Liver (tissue), 9 donors: Measurements from ENCODE around the gene MMP19. TPM values are rescaled to one million over a fixed set of nuclear protein-coding genes. Genes with fewer than 3 reads are reported as not detected.
A peak's percentile ranks its signal among the peaks of the same experiment; 100 is the strongest.

Source experiments
- DNase-seq: peaks from one replicate; pipeline ENCODE4 v3.0.0-alpha.2; 2017; ENCODE audit warnings: low spot score
- H3K27ac ChIP-seq, 2 donors: one replicate each; pipeline ENCODE4 v1.7.0; 2013; ENCODE audit warnings: inconsistent platforms in 2 of 2, low read length in 2 of 2, control low read depth in 1 of 2, low read depth in 1 of 2, mild to moderate bottlenecking in 1 of 2
- H3K27me3 ChIP-seq, 4 donors: one replicate each; pipeline versions ENCODE4 v1.6.1 to v1.7.0; 2013; ENCODE audit warnings: low read length in 3 of 4, inconsistent platforms in 1 of 4, mild to moderate bottlenecking in 1 of 4, moderate library complexity in 1 of 4; ENCODE audit not compliant: control insufficient read depth in 4 of 4, insufficient read depth in 4 of 4
- H3K36me3 ChIP-seq, 4 donors: one replicate each; pipeline versions ENCODE4 v1.6.1 to v1.7.0; 2013; ENCODE audit warnings: low read length in 3 of 4, mild to moderate bottlenecking in 3 of 4, low read depth in 1 of 4, moderate library complexity in 1 of 4; ENCODE audit not compliant: control insufficient read depth in 4 of 4, insufficient read depth in 3 of 4
- H3K4me1 ChIP-seq, 4 donors: one replicate each; pipeline versions ENCODE4 v1.6.1 to v1.7.0; 2013; ENCODE audit warnings: low read length in 3 of 4, mild to moderate bottlenecking in 3 of 4, moderate library complexity in 1 of 4; ENCODE audit not compliant: control insufficient read depth in 4 of 4, insufficient read depth in 4 of 4
- H3K4me3 ChIP-seq, 3 donors: one replicate each; pipeline versions ENCODE4 v1.6.1 to v1.7.0; 2013; ENCODE audit warnings: low read length in 3 of 3, control low read depth in 1 of 3, low read depth in 1 of 3, mild to moderate bottlenecking in 1 of 3
- H3K9ac ChIP-seq, 2 donors: one replicate each; pipeline ENCODE4 v1.7.0; 2013; ENCODE audit warnings: low read length in 2 of 2, mild to moderate bottlenecking in 2 of 2, moderate library complexity in 2 of 2, control low read depth in 1 of 2, low read depth in 1 of 2
- H3K9me3 ChIP-seq, 4 donors: one replicate each; pipeline versions ENCODE4 v1.6.1 to v1.7.0; 2013; ENCODE audit warnings: low read length in 3 of 4; ENCODE audit not compliant: control insufficient read depth in 4 of 4
- ATF3 ChIP-seq: IDR thresholded peaks from 2 replicates; pipeline ENCODE4 v1.6.1; 2016; ENCODE audit warnings: antibody characterized with exemption
- CTCF ChIP-seq: fragments of 150-350 bp; IDR thresholded peaks from 2 replicates; pipeline ENCODE4 v1.5.1; 2017; ENCODE audit warnings: improper control_type of control experiment, low read depth, low read length; ENCODE audit not compliant: missing input control
- EGR1 ChIP-seq, 2 donors: IDR thresholded peaks; 2 replicates each; pipeline ENCODE4 v1.6.1; 2016 to 2018; ENCODE audit warnings: antibody characterized with exemption in 2 of 2, low read depth in 2 of 2
- FOXA1 ChIP-seq: IDR thresholded peaks from 2 replicates; pipeline ENCODE4 v1.6.1; 2016; ENCODE audit warnings: antibody characterized with exemption
- FOXA2 ChIP-seq: IDR thresholded peaks from 2 replicates; pipeline ENCODE4 v1.6.1; 2016; ENCODE audit warnings: antibody characterized with exemption
- GABPA ChIP-seq, 2 donors: IDR thresholded peaks in 1 of 2; conservative IDR thresholded peaks in 1 of 2; 2 replicates each; pipeline ENCODE4 v1.6.1; 2016; ENCODE audit warnings: antibody characterized with exemption in 2 of 2, mild to moderate bottlenecking in 1 of 2, moderate library complexity in 1 of 2
- HNF4A ChIP-seq, 2 donors: conservative IDR thresholded peaks; 2 replicates each; pipeline ENCODE4 v1.6.1; 2016; ENCODE audit warnings: antibody characterized with exemption in 2 of 2, mild to moderate bottlenecking in 2 of 2
- HNF4G ChIP-seq: IDR thresholded peaks from 2 replicates; pipeline ENCODE4 v1.6.1; 2016; ENCODE audit warnings: antibody characterized with exemption
- JUND ChIP-seq, 2 donors: IDR thresholded peaks; 2 replicates each; pipeline ENCODE4 v1.6.1; 2016; ENCODE audit warnings: antibody characterized with exemption in 2 of 2
- MAX ChIP-seq: IDR thresholded peaks from 2 replicates; pipeline ENCODE4 v1.6.1; 2016; ENCODE audit warnings: antibody characterized with exemption
- NR2F2 ChIP-seq: IDR thresholded peaks from 2 replicates; pipeline ENCODE4 v1.6.1; 2016; ENCODE audit warnings: antibody characterized with exemption
- RAD21 ChIP-seq, 2 donors: IDR thresholded peaks; 2 replicates each; pipeline ENCODE4 v1.6.1; 2016; ENCODE audit warnings: antibody characterized with exemption in 2 of 2, mild to moderate bottlenecking in 2 of 2
- REST ChIP-seq: IDR thresholded peaks from 2 replicates; pipeline ENCODE4 v1.6.1; 2016; ENCODE audit warnings: antibody characterized with exemption, mild to moderate bottlenecking
- RXRA ChIP-seq, 2 donors: IDR thresholded peaks; 2 replicates each; pipeline ENCODE4 v1.6.1; 2017 to 2018; ENCODE audit warnings: antibody characterized with exemption in 2 of 2, mild to moderate bottlenecking in 1 of 2
- SP1 ChIP-seq: IDR thresholded peaks from 2 replicates; pipeline ENCODE4 v1.6.1; 2018; ENCODE audit warnings: antibody characterized with exemption, mild to moderate bottlenecking
- TAF1 ChIP-seq: conservative IDR thresholded peaks from 2 replicates; pipeline ENCODE4 v1.6.1; 2016; ENCODE audit warnings: antibody characterized with exemption, mild to moderate bottlenecking
- YY1 ChIP-seq: IDR thresholded peaks from 2 replicates; pipeline ENCODE4 v1.6.1; 2016; ENCODE audit warnings: antibody characterized with exemption, mild to moderate bottlenecking
- ZBTB33 ChIP-seq: IDR thresholded peaks from 2 replicates; pipeline ENCODE4 v1.6.1; 2016; ENCODE audit warnings: antibody characterized with exemption
- WGBS: extraction: QIAGEN DNeasy Blood & Tissue Kit; methylation state at CpG from one replicate; pipeline ENCODE4 v1.1.7; 2013; 5-methylcytosine and 5-hydroxymethylcytosine counted together
- polyA plus RNA-seq, 2 donors: library from polyadenylated mRNA; stranded (reverse) in 1 of 2; unstranded in 1 of 2; fragments of 200-250 nt in 1 of 2; fragments of >200 nt in 1 of 2; fragmentation: Nextera tagmentation in 1 of 2; extraction: Ambion mirVana in 1 of 2; gene quantifications; one replicate each; pipeline versions ENCODE4 v1.2.1 to v1.2.3, GENCODE V29; 2013 to 2015
- total RNA-seq, 2 donors: library from RNA; depleted of rRNA; stranded (reverse); fragments of >200 nt; gene quantifications; one replicate each; pipeline ENCODE4 v1.2.3, GENCODE V29; 2014
- donor health status: healthy.
- donor health status: healthy.
- donor health status: healthy.
- donor health status: healthy.
- donor health status: healthy.

The MMP19 gene
- total and polyA plus RNA-seq, 4 donors = 1.1 to 2.4 (median 1.4) TPM

GRCh38 chr12:55847603-55848291, 5.0 kb upstream of the MMP19 start:
- peak; percentile 39 for DNase-seq
- no peaks in the 10 kb centered on the region for H3K9me3 ChIP-seq
- H3K27me3 ChIP-seq = no peaks in the 10 kb centered on the region
- 51% methylated on average over 6 of the region's 6 CpGs for WGBS
- H3K9ac ChIP-seq = no peak overlapping the region
- H3K4me1 ChIP-seq = no peaks in the 10 kb centered on the region
- H3K4me3 ChIP-seq = no peak overlapping the region
- no peaks in the 10 kb centered on the region for H3K36me3 ChIP-seq
- TF ChIP-seq CTCF = no peak
- TF ChIP-seq TAF1 = peak; percentile 67
- TF ChIP-seq FOXA2 = no peak
- TF ChIP-seq NR2F2 = peak; percentile 85
- peak in 1 of 2 donors; percentile 9 for TF ChIP-seq RAD21 (IDR thresholded peaks at IDR 0.05)
- no peak for TF ChIP-seq REST
- no peak for TF ChIP-seq ATF3
- TF ChIP-seq HNF4G = no peak
- TF ChIP-seq ZBTB33 = no peak
- TF ChIP-seq RXRA (IDR thresholded peaks at IDR 0.05) = peak; percentile 26 to 29
- TF ChIP-seq YY1 = no peak
- no peak for TF ChIP-seq HNF4A (conservative IDR thresholded peaks at IDR 0.05)
- peak in 1 of 2 donors; percentile 48 for TF ChIP-seq EGR1 (IDR thresholded peaks at IDR 0.05; ENCODE audit: low read depth in 2 of 2)
- TF ChIP-seq FOXA1 = no peak
- no peak for TF ChIP-seq MAX
- peak; percentile 87 for TF ChIP-seq SP1
- TF ChIP-seq GABPA (IDR thresholded peaks at IDR 0.05 in 1 of 2, conservative IDR thresholded peaks at IDR 0.05 in 1 of 2) = peak in 1 of 2 donors; percentile 10
- TF ChIP-seq JUND (IDR thresholded peaks at IDR 0.05) = peak; percentile 79 to 82
- H3K27ac ChIP-seq = peak overlapping the region; percentile 62 to 64
